GM18517 (cell line): Measurements from ENCODE around the gene CALN1.
"Not testable (repeated sequence)": the region's sequence is repeated elsewhere in the genome, so short reads cannot be mapped to it uniquely, and the experiment has no call there.

Source experiments
- ATAC-seq: cut with Tn5 transposase; IDR thresholded peaks from one replicate; pipeline ENCODE4 v1.9.1; 2021; ENCODE audit warnings: mild to moderate bottlenecking, moderate library complexity; ENCODE audit not compliant: unreplicated experiment

CALN1 gene

GRCh38 chr7:71996141-71996540 lies 416.0 kb downstream of the CALN1 start:
- ATAC-seq = no peak

- no peak for ATAC-seq
Observed at GRCh38 chr7:71995111-71995510, 417.0 kb downstream of the CALN1 start.

GRCh38 chr7:71991586-71991985 lies 420.6 kb downstream of the CALN1 start:
- no peak for ATAC-seq

- ATAC-seq = no peak
Observed at GRCh38 chr7:71990138-71990462, 422.0 kb downstream of the CALN1 start.

- ATAC-seq = no peak
Observed at GRCh38 chr7:71988201-71988600, 423.9 kb downstream of the CALN1 start.

GRCh38 chr7:71987200-71987767 lies 424.9 kb downstream of the CALN1 start:
- no peak for ATAC-seq

- no peak for ATAC-seq
Observed at GRCh38 chr7:71984348-71984747, 427.8 kb downstream of the CALN1 start.

- no peak for ATAC-seq
Observed at GRCh38 chr7:71982851-71983250, 429.3 kb downstream of the CALN1 start.

GRCh38 chr7:71976645-71977044 lies 435.5 kb downstream of the CALN1 start:
- ATAC-seq = no peak

- ATAC-seq = no peak
Observed at GRCh38 chr7:71974611-71975010, 437.5 kb downstream of the CALN1 start.

- no peak for ATAC-seq
Observed at GRCh38 chr7:71972534-71972933, 439.6 kb downstream of the CALN1 start.

GRCh38 chr7:71970725-71971124 lies 441.4 kb downstream of the CALN1 start:
- no peak for ATAC-seq

- ATAC-seq = no peak
Observed at GRCh38 chr7:71962636-71963035, 449.5 kb downstream of the CALN1 start.

- no peak for ATAC-seq
Observed at GRCh38 chr7:71961283-71961682, 450.9 kb downstream of the CALN1 start.

- no peak for ATAC-seq
Observed at GRCh38 chr7:71942115-71942514, 470.0 kb downstream of the CALN1 start.

- ATAC-seq = no peak
Observed at GRCh38 chr7:71937840-71938371, 474.2 kb downstream of the CALN1 start.

GRCh38 chr7:71935674-71936073 lies 476.5 kb downstream of the CALN1 start:
- no peak for ATAC-seq

- ATAC-seq = no peak
Observed at GRCh38 chr7:71933426-71933825, 478.7 kb downstream of the CALN1 start.

- no peak for ATAC-seq
Observed at GRCh38 chr7:71925663-71926062, 486.5 kb downstream of the CALN1 start.

- ATAC-seq = not testable (repeated sequence)
Observed at GRCh38 chr7:71914204-71914603, 497.9 kb downstream of the CALN1 start.

GRCh38 chr7:71912476-71912875 lies 499.7 kb downstream of the CALN1 start:
- ATAC-seq = no peak

GRCh38 chr7:71911051-71911450 lies 501.1 kb downstream of the CALN1 start:
- ATAC-seq = no peak

- ATAC-seq = no peak
Observed at GRCh38 chr7:71905821-71906220, 506.3 kb downstream of the CALN1 start.
